Karpas-422 (cell line): ENCODE data around the gene METTL1. TPM values are rescaled to one million over a fixed set of nuclear protein-coding genes. Genes with fewer than 3 reads are reported as not detected.

Experiments
- DNase-seq: peaks from one replicate; pipeline ENCODE4 v3.0.0-alpha.2; 2015
- H2AFZ ChIP-seq: fragments of 200-600 bp; sonication (generic); 2 replicates; pipeline ENCODE4 v1.6.1; 2014; ENCODE audit warnings: antibody characterized with exemption, low read length, mixed read lengths
- H3K27ac ChIP-seq: fragments of 200-600 bp; sonication (generic); 2 replicates; pipeline ENCODE4 v1.5.1; 2014; ENCODE audit warnings: mild to moderate bottlenecking, low read length, moderate library complexity
- H3K27me3 ChIP-seq: fragments of 200-600 bp; sonication (generic); 2 replicates; pipeline ENCODE4 v1.6.1; 2014; ENCODE audit warnings: low read length, mixed read lengths
- H3K36me3 ChIP-seq: fragments of 200-600 bp; sonication (generic); 2 replicates; pipeline ENCODE4 v1.6.1; 2014; ENCODE audit warnings: low read length, mixed read lengths; ENCODE audit not compliant: insufficient read depth
- H3K4me1 ChIP-seq: fragments of 200-600 bp; sonication (generic); 2 replicates; pipeline ENCODE4 v1.6.1; 2014; ENCODE audit warnings: mild to moderate bottlenecking, low read length, mixed read lengths
- H3K4me2 ChIP-seq: fragments of 200-600 bp; sonication (generic); 2 replicates; pipeline ENCODE4 v1.6.1; 2014; ENCODE audit warnings: low read length, low read depth, mild to moderate bottlenecking; ENCODE audit not compliant: poor library complexity, severe bottlenecking
- H3K4me3 ChIP-seq: fragments of 200-600 bp; sonication (generic); 2 replicates; pipeline ENCODE4 v1.5.1; 2014; ENCODE audit warnings: mild to moderate bottlenecking, antibody characterized with exemption, low read length, mixed read lengths
- H3K79me2 ChIP-seq: fragments of 200-600 bp; sonication (generic); 2 replicates; pipeline ENCODE4 v1.6.1; 2014; ENCODE audit warnings: mild to moderate bottlenecking, low read length, mixed read lengths
- H3K9ac ChIP-seq: fragments of 200-600 bp; sonication (generic); 2 replicates; pipeline ENCODE4 v1.6.0; 2014; ENCODE audit warnings: low read length
- H3K9me2 ChIP-seq: fragments of 200-600 bp; sonication (generic), shearing (Covaris generic); replicated peaks from 2 replicates; pipeline ENCODE4 v1.6.0; 2014; ENCODE audit warnings: mild to moderate bottlenecking, low read length, moderate library complexity; ENCODE audit not compliant: insufficient read depth
- H3K9me3 ChIP-seq: fragments of 300-700, 200-600 bp; sonication (generic); 2 replicates; pipeline ENCODE4 v1.6.1; 2014; ENCODE audit warnings: low read length, mixed read lengths
- H4K20me1 ChIP-seq: fragments of 200-600 bp; sonication (generic); 2 replicates; pipeline ENCODE4 v1.6.1; 2014; ENCODE audit warnings: mild to moderate bottlenecking, antibody characterized with exemption, low read length, low read depth; ENCODE audit not compliant: insufficient read depth
- total RNA-seq: library from RNA; depleted of rRNA; stranded (reverse); fragments of >200 nt; shearing (Covaris generic); gene quantifications from 2 replicates; pipeline ENCODE4 v1.2.3, GENCODE V29; 2014; ENCODE audit warnings: low replicate concordance

METTL1 gene
- total RNA-seq, 1 experiment from 2014 or later = 17.4 TPM

DNA sequence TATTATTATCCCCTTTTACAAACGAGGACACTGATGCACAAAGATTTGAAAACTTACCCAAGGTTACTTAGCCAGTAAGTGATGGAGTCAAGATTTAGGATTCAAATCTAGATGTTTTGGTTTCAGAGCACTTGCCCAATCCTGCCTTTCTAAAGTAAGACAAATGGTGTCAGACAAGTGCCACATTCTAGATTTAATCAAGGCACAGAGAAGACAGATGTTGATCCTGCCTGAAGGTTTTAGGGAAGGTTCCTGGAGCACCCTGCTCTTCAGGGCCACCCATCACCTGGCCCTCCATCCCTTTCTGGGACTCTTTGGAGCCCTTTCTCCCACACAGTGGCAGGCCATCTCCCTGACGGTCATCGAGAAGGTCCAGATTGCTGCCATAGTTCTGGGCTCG, 14.1 kb downstream of the METTL1 start:
- Histone ChIP-seq H3K4me1 (peaks cover 30% of the 10 kb centered on the region), H3K79me2 (peaks cover 30% of the 10 kb centered on the region), H2AFZ (no peak overlapping the region), H3K4me2 (peak overlapping the region; percentile 15), H3K36me3 (peaks cover 25% of the 10 kb centered on the region), H3K9ac (no peak overlapping the region), H3K4me3 (no peak overlapping the region), H3K27me3 (no peaks in the 10 kb centered on the region), H3K9me2 (no peaks in the 10 kb centered on the region), H3K27ac (no peak overlapping the region), H3K9me3 (no peaks in the 10 kb centered on the region), H4K20me1 (peaks cover 11% of the 10 kb centered on the region)
- DNase-seq = no peak

DNA sequence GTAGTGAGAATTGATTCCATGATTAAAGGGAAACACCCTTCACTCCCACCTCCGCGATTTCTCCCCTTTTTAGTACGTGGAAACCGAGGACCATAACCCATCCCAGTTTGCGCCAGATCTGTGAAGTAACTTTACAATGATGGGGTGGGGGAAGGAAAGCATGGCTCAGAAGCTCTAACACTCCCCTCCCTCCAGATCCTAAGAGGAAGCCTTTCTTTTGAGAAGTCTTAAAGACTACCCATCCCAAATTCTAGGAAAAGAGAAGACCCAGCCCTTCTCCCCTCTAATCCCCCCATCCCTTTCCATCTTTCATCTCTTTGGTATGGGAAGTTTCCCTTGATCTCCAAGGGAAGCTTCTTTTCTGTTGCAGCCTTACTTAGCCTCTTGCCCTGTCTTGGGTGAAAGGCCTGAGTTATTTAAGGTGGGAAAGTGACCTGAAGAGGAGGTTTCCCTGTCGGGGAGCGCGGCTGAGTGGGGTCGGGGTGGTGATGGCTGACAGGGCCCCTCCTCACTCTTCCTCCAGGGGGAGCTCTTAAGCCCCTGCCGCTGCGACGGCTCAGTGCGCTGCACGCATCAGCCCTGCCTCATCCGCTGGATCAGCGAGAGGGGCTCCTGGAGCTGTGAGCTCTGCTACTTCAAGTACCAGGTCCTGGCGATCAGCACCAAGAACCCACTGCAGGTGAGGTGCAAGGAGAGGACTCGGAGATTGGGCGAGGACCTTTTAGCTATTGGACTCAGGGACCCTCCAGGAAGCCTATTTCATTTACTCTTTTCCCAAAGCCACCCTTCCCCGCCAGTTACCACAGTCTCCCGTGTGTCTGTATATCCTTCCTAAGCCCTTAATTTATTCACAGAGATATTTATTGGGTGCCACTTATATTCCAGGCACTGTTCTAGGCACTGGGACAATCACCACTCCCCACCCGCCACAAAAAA, 15.2 kb downstream of the METTL1 start:
- Histone ChIP-seq H3K27ac (peak overlapping the region; percentile 80), H3K4me1 (peaks cover 33% of the 10 kb centered on the region), H3K36me3 (peaks cover 25% of the 10 kb centered on the region), H4K20me1 (peaks cover 11% of the 10 kb centered on the region), H3K4me3 (peak overlapping the region; percentile 77), H3K4me2 (peak overlapping the region; percentile 97), H3K9me3 (no peaks in the 10 kb centered on the region), H3K79me2 (peaks cover 35% of the 10 kb centered on the region), H2AFZ (0 out of 2 replicates have a peak overlapping the region, but pooled peaks have one; percentile 38), H3K9ac (peak overlapping the region; percentile 78), H3K27me3 (no peaks in the 10 kb centered on the region), H3K9me2 (no peaks in the 10 kb centered on the region)
- DNase-seq = peak; percentile 92

DNA sequence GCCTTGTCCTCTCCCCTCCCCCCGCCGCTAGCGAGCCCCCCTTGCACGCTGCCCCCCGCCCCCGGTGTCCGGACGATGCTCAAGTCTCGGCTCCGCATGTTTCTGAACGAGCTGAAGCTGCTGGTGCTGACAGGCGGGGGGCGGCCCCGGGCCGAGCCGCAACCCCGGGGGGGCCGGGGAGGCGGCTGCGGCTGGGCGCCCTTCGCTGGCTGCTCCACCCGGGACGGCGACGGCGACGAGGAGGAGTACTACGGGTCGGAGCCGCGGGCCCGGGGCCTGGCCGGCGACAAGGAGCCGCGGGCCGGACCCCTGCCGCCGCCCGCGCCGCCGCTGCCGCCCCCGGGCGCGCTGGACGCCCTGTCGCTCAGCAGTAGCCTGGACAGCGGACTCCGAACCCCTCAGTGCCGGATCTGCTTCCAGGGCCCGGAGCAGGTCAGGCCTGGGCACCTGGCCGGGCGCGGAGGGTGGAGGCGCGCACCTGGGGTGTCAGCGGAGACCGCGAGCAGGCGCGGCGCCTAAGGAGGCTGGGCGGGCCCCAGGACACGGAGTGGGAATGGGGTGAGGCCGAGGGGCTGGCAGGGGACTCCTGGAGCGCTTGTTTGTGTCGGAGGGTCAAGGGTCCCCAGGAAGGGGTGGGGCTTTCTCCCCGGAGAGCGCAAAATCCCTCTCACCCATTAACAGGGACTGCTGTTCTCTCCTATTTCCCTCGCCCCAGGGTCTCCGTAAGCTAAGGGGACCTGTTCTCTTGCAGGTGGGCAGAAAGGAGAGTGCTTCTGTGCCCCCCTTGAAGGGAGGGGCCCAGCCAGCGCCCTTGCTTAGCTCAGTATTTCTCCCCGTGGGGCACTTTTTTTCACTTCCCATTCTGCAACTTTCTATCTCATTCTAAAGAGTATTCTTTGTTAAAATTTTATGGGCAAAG, 16.2 kb downstream of the METTL1 start:
- DNase-seq = peak; percentile 71
- Histone ChIP-seq H2AFZ (0 out of 2 replicates have a peak overlapping the region, but pooled peaks have one; percentile 38), H3K9ac (peak overlapping the region; percentile 78), H3K4me3 (peak overlapping the region; percentile 77), H3K9me3 (no peaks in the 10 kb centered on the region), H3K9me2 (no peaks in the 10 kb centered on the region), H3K27me3 (no peaks in the 10 kb centered on the region), H3K4me1 (peaks cover 39% of the 10 kb centered on the region), H3K36me3 (peaks cover 29% of the 10 kb centered on the region), H3K27ac (peak overlapping the region; percentile 80), H3K4me2 (peak overlapping the region; percentile 97), H3K79me2 (peaks cover 44% of the 10 kb centered on the region), H4K20me1 (peaks cover 11% of the 10 kb centered on the region)

GRCh38 chr12:57755194-57755453, 16.8 kb downstream of the METTL1 start:
- H3K9ac ChIP-seq = peak overlapping the region; percentile 78
- peak overlapping the region; percentile 97 for H3K4me2 ChIP-seq
- peak overlapping the region; percentile 80 for H3K27ac ChIP-seq
- no peaks in the 10 kb centered on the region for H3K27me3 ChIP-seq
- peaks cover 31% of the 10 kb centered on the region for H3K36me3 ChIP-seq
- peak overlapping the region; percentile 77 for H3K4me3 ChIP-seq
- H3K9me3 ChIP-seq = no peaks in the 10 kb centered on the region
- peaks cover 50% of the 10 kb centered on the region for H3K79me2 ChIP-seq
- no peak overlapping the region for H2AFZ ChIP-seq
- DNase-seq = no peak
- H3K9me2 ChIP-seq = no peaks in the 10 kb centered on the region
- H3K4me1 ChIP-seq = peaks cover 42% of the 10 kb centered on the region
- H4K20me1 ChIP-seq = peaks cover 6% of the 10 kb centered on the region

GRCh38 chr12:57754411-57755193, 17.3 kb downstream of the METTL1 start, which contains the start of gene MARCHF9:
Gene MARCHF9 (plus strand): TSS chr12:57755103. CDS start chr12:57755529, 426 bp downstream.
- Histone ChIP-seq H3K9me3 (no peaks in the 10 kb centered on the region), H4K20me1 (peaks cover under 1% of the 10 kb centered on the region; the same call in 1 of the 2 replicates), H3K27ac (peak within 1 kb of the TSS; percentile 80), H3K9me2 (no peaks in the 10 kb centered on the region), H3K79me2 (peaks cover 47% of the 10 kb centered on the region), H3K4me2 (peak within 1 kb of the TSS; percentile 97), H2AFZ (peak within 1 kb of the TSS; percentile 68; the same call in 1 of the 2 replicates), H3K36me3 (peaks cover 27% of the 10 kb centered on the region), H3K27me3 (no peaks in the 10 kb centered on the region), H3K4me3 (peak within 1 kb of the TSS; percentile 77), H3K4me1 (peaks cover 42% of the 10 kb centered on the region), H3K9ac (peak within 1 kb of the TSS; percentile 78)
- DNase-seq = peak; percentile 94

DNA sequence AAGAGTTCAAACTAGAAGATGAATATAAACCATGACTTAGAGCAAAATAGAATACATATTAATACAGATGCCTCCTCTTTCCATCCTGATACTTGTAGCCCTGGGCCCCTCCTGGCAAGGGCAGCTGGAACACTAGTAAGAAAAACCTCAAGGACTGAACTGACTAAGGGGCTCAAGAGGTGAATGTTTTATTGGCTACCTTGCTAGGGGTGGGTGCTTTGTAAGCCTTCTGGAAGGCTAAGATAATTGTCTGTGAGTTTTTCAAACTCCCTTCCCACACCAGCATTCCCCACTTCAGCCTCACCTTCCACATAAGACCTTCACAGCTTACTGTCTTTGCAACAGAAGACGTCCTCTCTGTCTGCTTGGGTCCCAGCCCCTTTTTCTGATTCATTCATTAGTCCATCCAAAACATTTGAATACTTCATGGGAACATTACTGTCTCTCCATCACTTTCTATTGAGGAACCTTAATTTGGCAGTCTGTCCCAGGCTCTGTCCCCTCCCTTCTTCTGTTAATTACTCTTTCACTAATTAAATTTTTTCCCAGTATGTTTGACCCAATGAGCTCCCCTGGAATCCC, 18.1 kb downstream of the METTL1 start:
- no peaks in the 10 kb centered on the region for H3K9me2 ChIP-seq
- H3K9me3 ChIP-seq = no peaks in the 10 kb centered on the region
- peak overlapping the region; percentile 77; the same call in 1 of the 2 replicates for H3K4me3 ChIP-seq
- H3K4me2 ChIP-seq = peak overlapping the region; percentile 74
- peaks cover 32% of the 10 kb centered on the region for H3K36me3 ChIP-seq
- no peak overlapping the region for H2AFZ ChIP-seq
- DNase-seq = peak; percentile 53
- peak overlapping the region; percentile 67 for H3K27ac ChIP-seq
- H3K4me1 ChIP-seq = peaks cover 42% of the 10 kb centered on the region
- H3K9ac ChIP-seq = peak overlapping the region; percentile 62
- H3K27me3 ChIP-seq = no peaks in the 10 kb centered on the region
- H4K20me1 ChIP-seq = no peaks in the 10 kb centered on the region
- H3K79me2 ChIP-seq = peaks cover 45% of the 10 kb centered on the region

DNA sequence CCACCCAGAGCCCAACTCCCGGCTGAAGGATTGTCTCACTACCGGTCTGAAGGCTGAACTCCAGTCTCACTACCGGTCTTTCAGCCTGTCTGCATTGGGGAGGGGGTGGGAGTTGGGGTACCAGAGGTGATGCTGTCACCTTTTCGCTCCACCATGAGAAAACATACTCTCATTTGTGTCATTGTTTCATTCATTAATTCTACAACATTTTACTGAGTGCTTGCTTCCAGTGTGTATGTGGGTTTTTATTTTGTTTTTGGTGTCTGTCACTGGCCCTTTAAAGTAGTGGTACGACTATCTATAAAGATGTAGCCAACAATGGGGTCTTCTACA, 19.3 kb downstream of the METTL1 start:
- Histone ChIP-seq H3K4me3 (peak overlapping the region; percentile 55), H3K9me3 (no peaks in the 10 kb centered on the region), H3K79me2 (peaks cover 40% of the 10 kb centered on the region), H3K36me3 (peaks cover 28% of the 10 kb centered on the region), H4K20me1 (no peaks in the 10 kb centered on the region), H3K9me2 (no peaks in the 10 kb centered on the region), H3K4me1 (peaks cover 42% of the 10 kb centered on the region), H3K9ac (peak overlapping the region; percentile 53), H2AFZ (peak overlapping the region; percentile 1; the same call in 1 of the 2 replicates), H3K27me3 (no peaks in the 10 kb centered on the region), H3K4me2 (peak overlapping the region; percentile 74), H3K27ac (peak overlapping the region; percentile 67)
- DNase-seq = no peak
